Measurements from ENCODE around the gene NR3C2.

The NR3C2 gene

GRCh38 chr4:148072789-148073188 lies 369.4 kb downstream of the NR3C2 start:
- ATAC-seq, result no peak
- TF ChIP-seq TOX (CRISPR knock-in tag; IDR thresholded peaks at IDR 0.05; ENCODE audit: borderline replicate concordance) (no peak), ARNTL (CRISPR knock-in tag; IDR thresholded peaks at IDR 0.05; ENCODE audit: borderline replicate concordance, low read depth) (no peak), ZNF8 (CRISPR knock-in tag; IDR thresholded peaks at IDR 0.05) (no peak), CREB5 (CRISPR knock-in tag; IDR thresholded peaks at IDR 0.05; ENCODE audit: low read depth) (no peak), SNAI2 (CRISPR knock-in tag; IDR thresholded peaks at IDR 0.05) (no peak), ZFP3 (CRISPR knock-in tag; IDR thresholded peaks at IDR 0.05) (no peak), PPARA (CRISPR knock-in tag; IDR thresholded peaks at IDR 0.05; ENCODE audit: borderline replicate concordance) (no peak), RARB (CRISPR knock-in tag; IDR thresholded peaks at IDR 0.05) (no peak), ZFP30 (CRISPR knock-in tag; IDR thresholded peaks at IDR 0.05) (no peak), ISL1 (CRISPR knock-in tag; IDR thresholded peaks at IDR 0.05) (no peak), TSHZ2 (CRISPR knock-in tag; IDR thresholded peaks at IDR 0.05) (no peak), CSDC2 (CRISPR knock-in tag; IDR thresholded peaks at IDR 0.05) (no peak)

GRCh38 chr4:148071009-148071408 lies 371.2 kb downstream of the NR3C2 start:
- ATAC-seq, result no peak
- no peak for TF ChIP-seq TCF4 (CRISPR knock-in tag; IDR thresholded peaks at IDR 0.05; ENCODE audit: borderline replicate concordance)
- TF ChIP-seq CSRNP3 (CRISPR knock-in tag; IDR thresholded peaks at IDR 0.05), result no peak
- no peak for TF ChIP-seq PPARA (CRISPR knock-in tag; IDR thresholded peaks at IDR 0.05; ENCODE audit: borderline replicate concordance)
- TF ChIP-seq ZFP30 (CRISPR knock-in tag; IDR thresholded peaks at IDR 0.05), result no peak

GRCh38 chr4:148069895-148070178 lies 372.4 kb downstream of the NR3C2 start:
- ATAC-seq, result no peak
- TF ChIP-seq OSR1 (CRISPR knock-in tag; IDR thresholded peaks at IDR 0.05) (no peak), PPARA (CRISPR knock-in tag; IDR thresholded peaks at IDR 0.05; ENCODE audit: borderline replicate concordance) (no peak)

- no peak for ATAC-seq
- TF ChIP-seq ISL1 (CRISPR knock-in tag; IDR thresholded peaks at IDR 0.05) (no peak), CSDC2 (CRISPR knock-in tag; IDR thresholded peaks at IDR 0.05) (no peak), ZNF8 (CRISPR knock-in tag; IDR thresholded peaks at IDR 0.05) (no peak), GLIS3 (CRISPR knock-in tag; IDR thresholded peaks at IDR 0.05) (no peak), BACH2 (CRISPR knock-in tag; IDR thresholded peaks at IDR 0.05; ENCODE audit: borderline replicate concordance) (no peak), OSR1 (CRISPR knock-in tag; IDR thresholded peaks at IDR 0.05) (no peak), ZNF70 (CRISPR knock-in tag; IDR thresholded peaks at IDR 0.05) (no peak), TOX (CRISPR knock-in tag; IDR thresholded peaks at IDR 0.05; ENCODE audit: borderline replicate concordance) (no peak), RARB (CRISPR knock-in tag; IDR thresholded peaks at IDR 0.05) (no peak)
Measured at GRCh38 chr4:148069086-148069894, 372.9 kb downstream of the NR3C2 start.

GRCh38 chr4:148068065-148068911 lies 373.9 kb downstream of the NR3C2 start:
- peak; percentile 35; the same call in 2 of the 3 replicates for ATAC-seq
- 0 out of 2 replicates have a peak, but pooled peaks have one; percentile 49 for TF ChIP-seq TCF4 (CRISPR knock-in tag; IDR thresholded peaks at IDR 0.05; ENCODE audit: borderline replicate concordance)
- no peak for TF ChIP-seq ZNF70 (CRISPR knock-in tag; IDR thresholded peaks at IDR 0.05)
- TF ChIP-seq SNAI2 (CRISPR knock-in tag; IDR thresholded peaks at IDR 0.05), result no peak
- no peak for TF ChIP-seq POU6F1 (CRISPR knock-in tag; IDR thresholded peaks at IDR 0.05; ENCODE audit: borderline replicate concordance, low read depth)
- TF ChIP-seq ISL1 (CRISPR knock-in tag; IDR thresholded peaks at IDR 0.05), result no peak
- no peak for TF ChIP-seq BACH2 (CRISPR knock-in tag; IDR thresholded peaks at IDR 0.05; ENCODE audit: borderline replicate concordance)
